Left lung (tissue), 10 donors: ENCODE data around the gene NHERF1. TPM values are rescaled to one million over a fixed set of nuclear protein-coding genes. Genes with fewer than 3 reads are reported as not detected.

ENCODE experiments used
- ATAC-seq: fragments of 200-7000 bp; cut with Tn5 transposase; one replicate; pipeline ENCODE4 v1.9.1; 2020; ENCODE audit warnings: moderate library complexity
- DNase-seq, 4 donors: peaks; one replicate each; pipeline ENCODE4 v3.0.0-alpha.2; 2013 to 2020
- H3K27ac ChIP-seq, 2 donors: fragments of 200-600 bp; sonication (generic) in 1 of 2; one replicate each; pipeline versions ENCODE4 v1.5.0 to v1.8.0; 2020 to 2021
- H3K27me3 ChIP-seq, 2 donors: fragments of 200-600 bp; sonication (generic) in 1 of 2; one replicate each; pipeline versions ENCODE4 v1.5.0 to v1.8.0; 2020 to 2021
- H3K36me3 ChIP-seq, 2 donors: fragments of 200-600 bp; sonication (generic) in 1 of 2; one replicate each; pipeline versions ENCODE4 v1.5.0 to v1.8.0; 2020 to 2021
- H3K4me1 ChIP-seq, 2 donors: fragments of 200-600 bp; one replicate each; pipeline ENCODE4 v1.8.0; 2021
- H3K4me3 ChIP-seq, 2 donors: fragments of 200-600 bp; sonication (generic) in 1 of 2; one replicate each; pipeline versions ENCODE4 v1.5.0 to v1.8.0; 2020 to 2021; ENCODE audit warnings: mild to moderate bottlenecking in 1 of 2
- H3K9me3 ChIP-seq, 2 donors: fragments of 200-600 bp; sonication (generic) in 1 of 2; one replicate each; pipeline versions ENCODE4 v1.5.0 to v1.8.0; 2020 to 2021
- CTCF ChIP-seq, 2 donors: fragments of 200-600 bp; sonication (generic) in 1 of 2; IDR thresholded peaks; one replicate each; pipeline versions ENCODE4 v1.5.0 to v1.8.0; 2021; ENCODE audit warnings: antibody characterized with exemption in 2 of 2
- intact Hi-C, 2 donors: fragments of 100-400 bp; cut with DNase I; formaldehyde crosslinking; loops; one replicate each; pipeline versions ENCODE4 v1.11.2 to v1.14.2; 2022
- polyA plus RNA-seq, 6 donors: library from polyadenylated mRNA; unstranded; fragments of 120-200 nt; gene quantifications; one replicate each; pipeline ENCODE4 v1.2.1, GENCODE V29; 2013; ENCODE audit not compliant: insufficient read length in 6 of 6
- total RNA-seq, 2 donors: library from RNA; stranded (reverse); fragmentation: NEBNext Ultra II Directional; extraction: Animal tissue kit (Norgen Biotek cat#: 25700); gene quantifications; one replicate each; pipeline ENCODE4 v1.2.1, GENCODE V29; 2021
- donor health status: DM: no; HTN: yes; CAD: no.
- donor health status: DM: no; HTN: no; CAD: no.

NHERF1 gene
- total and polyA plus RNA-seq, 8 donors: 25.5 to 65.5 (median 48.6) TPM

- intact Hi-C loops: no loop called here
- no peaks in the 10 kb centered on the region for H3K36me3 ChIP-seq
- H3K27ac ChIP-seq: peak overlapping the region; percentile 73 to 88
- H3K4me1 ChIP-seq: peaks cover 18 to 90% of the 10 kb centered on the region in 2 donors
- H3K27me3 ChIP-seq: no peaks in the 10 kb centered on the region
- ATAC-seq (no peak), DNase-seq (no peak)
- peak; percentile 14 to 56 for TF ChIP-seq CTCF (IDR thresholded peaks at IDR 0.05)
- H3K9me3 ChIP-seq: no peaks in the 10 kb centered on the region
- peak overlapping the region; percentile 80 to 88 for H3K4me3 ChIP-seq
Measured at GRCh38 chr17:74748279-74748528, 224 bp upstream of the NHERF1 start.

GRCh38 chr17:74749279-74750038, 1.0 kb downstream of the NHERF1 start:
- ATAC-seq: peak; percentile 3
- peak in 1 of 4 donors; percentile 84 for DNase-seq
- Histone ChIP-seq H3K4me1 (peaks cover 18 to 83% of the 10 kb centered on the region in 2 donors), H3K4me3 (peak overlapping the region; percentile 80 to 88), H3K36me3 (no peaks in the 10 kb centered on the region), H3K27ac (peak overlapping the region in 1 of 2 donors; percentile 88), H3K9me3 (no peaks in the 10 kb centered on the region), H3K27me3 (no peaks in the 10 kb centered on the region)
- no peak for TF ChIP-seq CTCF (IDR thresholded peaks at IDR 0.05)
- intact Hi-C loops: no loop called here

- Histone ChIP-seq H3K4me1 (peaks cover 18 to 79% of the 10 kb centered on the region in 2 donors), H3K4me3 (peak overlapping the region; percentile 80 to 88), H3K27ac (peak overlapping the region in 1 of 2 donors; percentile 88), H3K36me3 (no peaks in the 10 kb centered on the region), H3K27me3 (no peaks in the 10 kb centered on the region), H3K9me3 (no peaks in the 10 kb centered on the region)
- ATAC-seq (no peak), DNase-seq (peak in 1 of 4 donors; percentile 53)
- no peak for TF ChIP-seq CTCF (IDR thresholded peaks at IDR 0.05)
- intact Hi-C loops: no loop called here
Measured at GRCh38 chr17:74750039-74750326, 1.6 kb downstream of the NHERF1 start.

- intact Hi-C loops: no loop called here
- TF ChIP-seq CTCF (IDR thresholded peaks at IDR 0.05): no peak
- no peak for ATAC-seq
- Histone ChIP-seq H3K9me3 (no peaks in the 10 kb centered on the region), H3K4me1 (peaks cover 18 to 77% of the 10 kb centered on the region in 2 donors), H3K36me3 (no peaks in the 10 kb centered on the region), H3K4me3 (peak overlapping the region; percentile 80 to 88), H3K27ac (peak overlapping the region in 1 of 2 donors; percentile 88), H3K27me3 (no peaks in the 10 kb centered on the region)
- DNase-seq: peak in 1 of 4 donors; percentile 70
Measured at GRCh38 chr17:74750327-74751069, 2.1 kb downstream of the NHERF1 start.

GRCh38 chr17:74752415-74752814, 4.0 kb downstream of the NHERF1 start:
- ATAC-seq (no peak), DNase-seq (peak in 1 of 4 donors; percentile 28)
- no peaks in the 10 kb centered on the region for H3K36me3 ChIP-seq
- H3K4me3 ChIP-seq: no peak overlapping the region
- H3K4me1 ChIP-seq: peaks cover 13 to 74% of the 10 kb centered on the region in 2 donors
- H3K9me3 ChIP-seq: no peaks in the 10 kb centered on the region
- TF ChIP-seq CTCF (IDR thresholded peaks at IDR 0.05): no peak
- H3K27ac ChIP-seq: peak overlapping the region in 1 of 2 donors; percentile 78
- intact Hi-C loops: no loop called here
- H3K27me3 ChIP-seq: no peaks in the 10 kb centered on the region
